WTC11 (cell line): Measurements from ENCODE around the gene DGCR8. TPM values are rescaled to one million over a fixed set of nuclear protein-coding genes. Genes with fewer than 3 reads are reported as not detected.

ENCODE experiments used
- ATAC-seq: fragments of 200-7000 bp; cut with Tn5 transposase; 2 replicates; pipeline ENCODE4 v1.10.0; 2021; ENCODE audit warnings: mild to moderate bottlenecking, moderate library complexity
- CTCF ChIA-PET: fragments of 300-600 bp; sonication (Branson Sonifier 250); formaldehyde crosslinking; loops from one replicate; lab custom pipeline; 2021; ENCODE audit warnings: antibody characterized with exemption; lab: Charles Lee
- POLR2A ChIA-PET: fragments of 350-600 bp; sonication (Branson Sonifier 250); formaldehyde crosslinking; loops from one replicate; lab custom pipeline; 2021; ENCODE audit warnings: antibody characterized with exemption; lab: Charles Lee
- DNase-seq: peaks from one replicate; pipeline ENCODE4 v3.0.0; 2021; ENCODE audit warnings: low spot score
- H3K27ac Mint-ChIP-seq: 2 replicates; pipeline ENCODE4 v1.8.0; 2021; ENCODE audit warnings: mixed read lengths
- H3K27me3 Mint-ChIP-seq: 2 replicates; pipeline ENCODE4 v1.8.0; 2021; ENCODE audit warnings: low read depth, mild to moderate bottlenecking, moderate library complexity, mixed read lengths
- H3K36me3 Mint-ChIP-seq: 2 replicates; pipeline ENCODE4 v1.8.0; 2021; ENCODE audit warnings: mixed read lengths
- H3K4me1 Mint-ChIP-seq: 2 replicates; pipeline ENCODE4 v1.8.0; 2022; ENCODE audit warnings: mixed read lengths
- H3K4me3 Mint-ChIP-seq: 2 replicates; pipeline ENCODE4 v1.8.0; 2021; ENCODE audit warnings: mild to moderate bottlenecking, moderate library complexity, mixed read lengths
- H3K9me3 Mint-ChIP-seq: 2 replicates; pipeline ENCODE4 v1.8.0; 2021; ENCODE audit warnings: mixed read lengths
- ARID4B ChIP-seq: sonication (generic); formaldehyde crosslinking; IDR thresholded peaks from 2 replicates; pipeline ENCODE4 v1.8.0; 2023; ENCODE audit warnings: missing genetic modification reagents, mild to moderate bottlenecking, borderline replicate concordance
- ATF1 ChIP-seq: sonication (generic); formaldehyde crosslinking; IDR thresholded peaks from 2 replicates; pipeline ENCODE4 v1.8.1; 2023; ENCODE audit warnings: mild to moderate bottlenecking, moderate library complexity, missing genetic modification reagents
- EMX1 ChIP-seq: fragments of 250-450 bp; sonication (Bioruptor Pico); IDR thresholded peaks from 2 replicates; pipeline ENCODE4 v1.8.0; 2021; ENCODE audit warnings: mild to moderate bottlenecking
- NR2C2 ChIP-seq: sonication (generic); formaldehyde crosslinking; IDR thresholded peaks from 2 replicates; pipeline ENCODE4 v1.8.0; 2022; ENCODE audit warnings: mild to moderate bottlenecking, missing genetic modification reagents
- NR3C1 ChIP-seq: sonication (generic); formaldehyde crosslinking; conservative IDR thresholded peaks from 2 replicates; pipeline ENCODE4 v1.8.1; 2023; ENCODE audit warnings: low read depth, mild to moderate bottlenecking, missing genetic modification reagents
- TP53 ChIP-seq: sonication (generic); formaldehyde crosslinking; IDR thresholded peaks from 2 replicates; pipeline ENCODE4 v1.8.1; 2023; ENCODE audit warnings: mild to moderate bottlenecking, missing genetic modification reagents
- ZBTB21 ChIP-seq: sonication (generic); formaldehyde crosslinking; IDR thresholded peaks from 2 replicates; pipeline ENCODE4 v1.8.1; 2023; ENCODE audit warnings: mild to moderate bottlenecking, missing genetic modification reagents, borderline replicate concordance
- ZNF232 ChIP-seq: sonication (generic); formaldehyde crosslinking; IDR thresholded peaks from 2 replicates; pipeline ENCODE4 v1.8.0; 2022; ENCODE audit warnings: mild to moderate bottlenecking, missing genetic modification reagents
- ZNF263 ChIP-seq: sonication (generic); formaldehyde crosslinking; IDR thresholded peaks from 2 replicates; pipeline ENCODE4 v1.8.1; 2022; ENCODE audit warnings: low read depth, mild to moderate bottlenecking, moderate library complexity, missing genetic modification reagents
- ZNF532 ChIP-seq: fragments of 250-450 bp; sonication (Bioruptor Pico); IDR thresholded peaks from 2 replicates; pipeline ENCODE4 v1.9.0; 2021; ENCODE audit warnings: mild to moderate bottlenecking, borderline replicate concordance
- total RNA-seq: library from RNA; stranded (reverse); gene quantifications from 3 replicates; pipeline ENCODE4 v1.2.3, GENCODE V29; 2021
- TF ChIP-seq, protein P1 (sequence below): sonication (generic); formaldehyde crosslinking; IDR thresholded peaks from 2 replicates; pipeline ENCODE4 v1.8.1; 2023; ENCODE audit warnings: mild to moderate bottlenecking, missing genetic modification reagents, moderate library complexity
- TF ChIP-seq, protein P2 (sequence below): sonication (generic); formaldehyde crosslinking; IDR thresholded peaks from 2 replicates; pipeline ENCODE4 v1.8.0; 2022; ENCODE audit warnings: mild to moderate bottlenecking, missing genetic modification reagents

The DGCR8 gene
- total RNA-seq, 1 experiment from 2014 or later: 55.0 TPM

DNA sequence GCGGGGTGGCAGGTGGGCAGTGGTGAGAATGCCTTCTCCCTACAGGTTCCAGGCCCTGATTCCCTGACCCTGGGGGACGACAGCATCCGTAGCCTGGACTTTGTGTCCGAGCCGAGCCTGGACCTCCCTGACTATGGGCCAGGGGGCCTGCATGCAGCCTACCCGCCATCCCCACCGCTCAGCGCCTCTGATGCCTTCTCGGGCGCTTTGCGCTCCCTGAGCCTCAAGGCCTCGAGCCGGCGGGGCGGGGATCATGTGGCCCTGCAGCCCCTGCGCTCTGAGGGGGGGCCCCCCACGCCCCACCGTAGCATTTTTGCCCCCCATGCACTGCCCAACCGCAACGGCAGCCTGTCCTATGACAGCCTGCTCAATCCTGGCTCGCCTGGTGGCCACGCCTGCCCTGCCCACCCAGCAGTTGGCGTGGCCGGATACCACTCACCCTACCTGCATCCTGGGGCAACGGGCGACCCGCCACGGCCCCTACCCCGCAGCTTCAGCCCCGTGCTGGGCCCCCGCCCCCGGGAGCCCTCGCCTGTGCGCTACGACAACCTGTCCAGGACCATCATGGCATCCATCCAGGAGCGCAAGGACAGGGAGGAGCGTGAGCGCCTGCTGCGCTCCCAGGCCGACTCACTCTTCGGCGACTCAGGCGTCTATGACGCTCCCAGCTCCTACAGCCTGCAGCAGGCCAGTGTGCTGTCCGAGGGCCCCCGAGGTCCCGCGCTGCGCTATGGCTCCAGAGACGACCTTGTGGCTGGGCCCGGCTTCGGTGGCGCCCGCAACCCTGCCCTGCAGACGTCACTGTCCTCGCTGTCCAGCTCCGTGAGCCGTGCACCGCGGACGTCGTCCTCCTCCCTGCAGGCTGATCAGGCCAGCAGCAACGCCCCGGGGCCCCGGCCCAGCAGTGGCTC, 62.9 kb downstream of the DGCR8 start:
- Mint-ChIP-seq H3K27me3 (no peaks in the 10 kb centered on the region), H3K27ac (no peak overlapping the region), H3K9me3 (no peaks in the 10 kb centered on the region), H3K4me3 (no peak overlapping the region), H3K4me1 (no peaks in the 10 kb centered on the region), H3K36me3 (no peaks in the 10 kb centered on the region)
- ATAC-seq (no peak), DNase-seq (no peak)
- ChIA-PET POLR2A (no interaction called here), CTCF (no interaction called here)
- TF ChIP-seq NR2C2 (CRISPR knock-in tag) (no peak), NR3C1 (CRISPR knock-in tag) (no peak), ZNF532 (CRISPR knock-in tag) (no peak)

- DNase-seq: no peak
Measured at GRCh38 chr22:20143883-20144665, 64.0 kb downstream of the DGCR8 start.

More at GRCh38 chr22:20143883-20144665, 64.0 kb downstream of the DGCR8 start:
- no peaks in the 10 kb centered on the region for H3K9me3 Mint-ChIP-seq
- no peaks in the 10 kb centered on the region for H3K27me3 Mint-ChIP-seq
- H3K27ac Mint-ChIP-seq: no peak overlapping the region; the same call in 1 of the 2 replicates
- ChIA-PET CTCF (interaction anchor here (0.8 to 1.0 kb wide), 2 partner anchors 10 to 13 kb away, joined by 3 to 5 read pairs; no protein-coding TSS in a partner anchor), POLR2A (no interaction called here)
- ATAC-seq: no peak
- TF ChIP-seq ZNF232 (CRISPR knock-in tag) (no peak), EMX1 (no peak), ARID4B (CRISPR knock-in tag) (no peak), TP53 (no peak), ZBTB21 (no peak), ZNF263 (CRISPR knock-in tag) (no peak), ATF1 (CRISPR knock-in tag) (no peak)
- TF ChIP-seq, protein P1, sequence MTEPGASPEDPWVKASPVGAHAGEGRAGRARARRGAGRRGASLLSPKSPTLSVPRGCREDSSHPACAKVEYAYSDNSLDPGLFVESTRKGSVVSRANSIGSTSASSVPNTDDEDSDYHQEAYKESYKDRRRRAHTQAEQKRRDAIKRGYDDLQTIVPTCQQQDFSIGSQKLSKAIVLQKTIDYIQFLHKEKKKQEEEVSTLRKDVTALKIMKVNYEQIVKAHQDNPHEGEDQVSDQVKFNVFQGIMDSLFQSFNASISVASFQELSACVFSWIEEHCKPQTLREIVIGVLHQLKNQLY (CRISPR knock-in tag): no peak
- TF ChIP-seq, protein P2, sequence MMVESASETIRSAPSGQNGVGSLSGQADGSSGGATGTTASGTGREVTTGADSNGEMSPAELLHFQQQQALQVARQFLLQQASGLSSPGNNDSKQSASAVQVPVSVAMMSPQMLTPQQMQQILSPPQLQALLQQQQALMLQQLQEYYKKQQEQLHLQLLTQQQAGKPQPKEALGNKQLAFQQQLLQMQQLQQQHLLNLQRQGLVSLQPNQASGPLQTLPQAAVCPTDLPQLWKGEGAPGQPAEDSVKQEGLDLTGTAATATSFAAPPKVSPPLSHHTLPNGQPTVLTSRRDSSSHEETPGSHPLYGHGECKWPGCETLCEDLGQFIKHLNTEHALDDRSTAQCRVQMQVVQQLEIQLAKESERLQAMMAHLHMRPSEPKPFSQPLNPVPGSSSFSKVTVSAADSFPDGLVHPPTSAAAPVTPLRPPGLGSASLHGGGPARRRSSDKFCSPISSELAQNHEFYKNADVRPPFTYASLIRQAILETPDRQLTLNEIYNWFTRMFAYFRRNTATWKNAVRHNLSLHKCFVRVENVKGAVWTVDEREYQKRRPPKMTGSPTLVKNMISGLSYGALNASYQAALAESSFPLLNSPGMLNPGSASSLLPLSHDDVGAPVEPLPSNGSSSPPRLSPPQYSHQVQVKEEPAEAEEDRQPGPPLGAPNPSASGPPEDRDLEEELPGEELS (CRISPR knock-in tag): no peak
- no peak overlapping the region for H3K4me3 Mint-ChIP-seq
- no peaks in the 10 kb centered on the region for H3K36me3 Mint-ChIP-seq
- H3K4me1 Mint-ChIP-seq: no peaks in the 10 kb centered on the region
